Amniotic stem cell (primary cell): Measurements from ENCODE around the gene SCLY.
"Not testable (repeated sequence)": the region's sequence is repeated elsewhere in the genome, so short reads cannot be mapped to it uniquely, and the experiment has no call there.

ENCODE experiments used
- DNase-seq: peaks from one replicate; lab custom pipeline; 2025; lab: John Stamatoyannopoulos, UW

Gene SCLY, protein sequence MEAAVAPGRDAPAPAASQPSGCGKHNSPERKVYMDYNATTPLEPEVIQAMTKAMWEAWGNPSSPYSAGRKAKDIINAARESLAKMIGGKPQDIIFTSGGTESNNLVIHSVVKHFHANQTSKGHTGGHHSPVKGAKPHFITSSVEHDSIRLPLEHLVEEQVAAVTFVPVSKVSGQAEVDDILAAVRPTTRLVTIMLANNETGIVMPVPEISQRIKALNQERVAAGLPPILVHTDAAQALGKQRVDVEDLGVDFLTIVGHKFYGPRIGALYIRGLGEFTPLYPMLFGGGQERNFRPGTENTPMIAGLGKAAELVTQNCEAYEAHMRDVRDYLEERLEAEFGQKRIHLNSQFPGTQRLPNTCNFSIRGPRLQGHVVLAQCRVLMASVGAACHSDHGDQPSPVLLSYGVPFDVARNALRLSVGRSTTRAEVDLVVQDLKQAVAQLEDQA

DNA sequence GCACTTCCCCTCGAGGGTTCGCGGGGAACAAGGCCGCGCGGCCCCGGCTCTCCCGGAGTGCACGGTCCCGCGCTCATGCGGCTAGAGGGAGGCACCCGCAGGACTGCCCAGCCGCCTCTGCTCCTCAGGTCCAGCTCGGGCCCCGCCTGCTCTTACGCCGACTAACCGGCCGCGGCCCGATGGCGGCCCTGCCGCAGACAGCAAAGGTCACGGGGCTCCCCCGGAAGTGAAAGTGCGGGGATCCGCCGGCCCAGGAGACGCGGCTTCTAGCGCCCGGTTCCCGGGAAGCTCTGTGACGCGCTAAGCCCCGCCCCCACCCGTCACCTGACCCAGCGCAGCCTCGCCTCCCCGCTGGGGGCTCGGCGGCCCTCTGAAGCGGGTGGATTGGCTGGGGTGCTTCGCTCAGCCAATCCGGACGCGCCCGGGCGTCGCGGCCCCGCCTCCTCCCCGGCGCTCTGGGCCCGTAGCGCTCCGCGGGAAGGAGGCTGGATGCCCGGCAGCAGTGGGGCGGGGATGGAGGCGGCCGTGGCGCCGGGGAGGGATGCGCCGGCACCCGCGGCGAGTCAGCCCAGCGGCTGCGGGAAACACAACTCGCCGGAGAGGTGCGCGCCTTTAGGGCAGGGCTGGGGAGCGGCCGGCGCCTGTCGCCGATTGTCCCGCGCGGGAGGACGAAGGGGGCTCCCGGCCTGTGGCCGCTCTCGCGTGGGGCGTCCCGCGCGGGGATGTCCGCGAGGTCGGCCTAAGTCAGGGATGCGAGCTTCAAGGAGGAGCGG, at the start of gene SCLY:
SCLY (plus strand) TSS at position 460 of the 773 bp plus-strand sequence; CDS start at position 514, 54 bp downstream.
- peak; percentile 95 for DNase-seq

DNA sequence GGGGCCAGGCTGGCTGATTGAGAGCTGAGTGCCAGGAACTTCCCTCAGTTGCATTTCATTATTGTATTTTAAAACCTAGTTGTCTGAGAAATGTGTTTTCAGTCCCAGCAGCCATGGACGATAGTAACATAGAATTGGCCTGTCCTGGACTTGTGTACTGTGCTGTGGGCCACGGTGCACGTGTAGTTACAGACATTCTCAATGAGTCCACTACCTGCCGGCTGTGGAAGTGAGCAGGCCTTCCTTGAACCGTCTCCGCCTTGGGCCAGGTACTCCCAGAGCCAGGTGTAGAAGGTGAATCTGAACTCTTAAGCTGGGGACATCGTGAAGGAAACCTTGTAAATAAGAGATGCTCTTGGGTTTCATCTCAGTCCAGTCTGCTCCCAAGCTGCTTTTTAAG, 47.0 kb upstream of the SCLY start:
- no peak for DNase-seq

DNA sequence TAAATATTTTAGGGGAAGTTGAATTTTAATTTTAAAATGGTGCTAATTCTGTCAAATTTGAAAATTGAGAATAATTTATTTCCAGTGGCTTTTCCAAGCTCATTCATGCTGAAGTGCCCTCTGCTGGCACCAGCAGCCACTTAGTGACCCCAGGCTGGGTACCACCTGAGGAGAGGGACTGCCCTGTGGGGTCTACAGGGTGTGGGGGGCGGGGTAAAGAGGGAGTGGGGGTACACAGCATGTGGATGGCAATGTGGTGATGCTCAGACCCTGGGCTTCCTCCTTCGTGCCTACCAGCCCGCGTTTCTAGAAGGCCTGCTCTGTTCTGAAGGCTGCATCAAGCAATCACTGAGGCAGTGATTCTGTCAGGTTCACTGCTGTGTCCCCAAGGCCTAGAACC, 45.1 kb upstream of the SCLY start:
- no peak for DNase-seq

DNA sequence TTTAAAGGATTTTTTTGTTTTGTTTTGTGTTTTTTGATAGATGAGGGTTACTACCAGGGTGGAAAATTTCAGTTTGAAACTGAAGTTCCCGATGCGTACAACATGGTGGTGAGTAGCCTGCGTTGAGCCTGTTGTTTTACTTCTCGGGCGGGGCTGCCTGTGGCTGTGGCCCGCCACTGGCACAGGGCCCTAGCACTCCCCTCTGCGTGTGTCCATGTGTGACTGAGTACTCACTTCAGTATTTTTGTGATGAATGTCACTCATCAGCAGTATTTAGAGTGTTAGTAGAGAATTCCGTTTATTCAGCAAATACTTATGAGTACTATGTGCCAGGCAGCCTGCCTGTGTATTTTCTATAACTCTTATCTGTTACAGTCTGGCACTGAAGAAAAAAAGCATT, 44.3 kb upstream of the SCLY start:
- no peak for DNase-seq

DNA sequence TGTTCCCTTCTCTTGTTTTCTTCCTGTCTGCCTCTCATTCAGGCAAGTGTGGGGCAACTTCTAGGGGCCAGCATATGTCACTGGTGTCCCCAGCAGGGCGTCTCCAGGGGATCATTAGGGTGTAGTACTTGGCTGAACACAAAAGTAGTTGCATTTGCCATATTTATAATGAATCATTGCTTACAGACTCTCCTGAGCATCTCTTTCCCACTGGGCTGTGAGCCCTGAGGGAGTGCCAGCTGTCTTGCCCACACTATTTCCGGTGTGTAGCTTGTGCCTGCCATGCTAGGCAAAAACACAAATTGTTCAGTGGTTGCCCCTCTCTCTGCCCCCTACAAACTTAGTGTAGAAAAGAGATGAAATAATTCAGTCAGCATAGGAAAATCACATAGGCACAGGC, 40.8 kb upstream of the SCLY start:
- DNase-seq, result no peak

DNA sequence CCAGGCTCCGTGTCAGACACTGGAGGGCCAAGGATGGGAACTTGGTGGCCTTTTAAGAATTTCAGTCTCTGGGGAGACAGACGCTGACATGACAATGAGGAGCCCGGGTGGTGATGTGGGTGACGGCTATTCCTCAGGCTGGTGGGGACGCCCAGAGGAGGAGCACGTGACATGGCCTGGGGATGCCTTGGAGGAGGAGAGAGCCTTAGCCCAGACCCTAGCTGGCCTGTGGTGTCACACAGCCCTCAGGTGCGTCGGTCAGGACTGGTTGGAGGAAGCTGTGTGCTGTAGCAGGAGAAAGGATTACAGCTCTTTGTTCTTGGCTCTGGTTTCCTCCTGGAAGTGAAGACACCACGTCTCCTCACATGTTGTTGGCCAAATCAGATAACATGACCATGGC, 40.0 kb upstream of the SCLY start:
- no peak for DNase-seq

DNA sequence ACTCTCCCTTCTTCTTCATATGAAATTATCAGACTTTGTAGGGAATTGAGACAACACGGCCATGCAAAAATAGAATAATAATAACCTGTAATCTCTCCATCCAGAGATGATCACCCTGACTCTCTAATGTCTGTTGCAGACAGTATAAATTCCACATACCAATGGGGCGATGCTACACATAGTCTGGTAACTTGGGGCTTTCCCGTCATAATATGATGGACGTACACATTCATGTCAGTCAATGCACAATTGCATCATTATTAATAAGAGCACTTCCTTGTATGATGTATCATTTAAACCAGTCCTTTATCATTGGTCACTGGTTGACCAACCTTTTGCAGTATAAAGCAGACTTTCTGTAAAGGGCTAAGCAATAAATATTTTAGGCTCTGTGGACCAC, 39.5 kb upstream of the SCLY start:
- DNase-seq, result no peak

DNA sequence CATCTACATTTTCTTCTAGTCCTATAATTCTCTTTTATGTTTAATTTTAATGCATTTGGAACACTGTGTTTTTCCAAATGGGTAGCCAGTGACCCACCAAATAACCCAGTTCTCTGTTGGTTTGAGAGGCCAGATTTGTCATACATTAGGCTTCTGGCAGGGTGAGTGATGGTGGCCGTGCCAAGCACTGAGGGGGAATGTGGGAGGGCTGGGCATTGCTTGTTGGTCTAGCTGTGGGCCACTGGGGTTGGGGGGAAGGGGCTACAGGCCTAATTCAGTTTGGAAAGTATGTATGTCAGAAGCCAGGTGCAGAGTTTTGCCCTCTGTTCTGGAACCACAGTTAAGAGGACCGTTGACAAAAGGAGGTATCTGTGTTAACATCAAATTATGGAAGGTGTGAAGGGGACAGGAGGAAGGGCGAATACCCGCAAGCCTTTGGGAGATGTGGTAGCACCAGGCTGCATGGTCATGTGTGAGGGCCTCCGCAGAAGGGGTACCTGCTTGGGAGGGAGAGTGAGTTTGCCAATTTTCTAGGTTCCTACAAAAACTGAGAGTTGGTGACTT, 38.1 kb upstream of the SCLY start:
- no peak for DNase-seq

DNA sequence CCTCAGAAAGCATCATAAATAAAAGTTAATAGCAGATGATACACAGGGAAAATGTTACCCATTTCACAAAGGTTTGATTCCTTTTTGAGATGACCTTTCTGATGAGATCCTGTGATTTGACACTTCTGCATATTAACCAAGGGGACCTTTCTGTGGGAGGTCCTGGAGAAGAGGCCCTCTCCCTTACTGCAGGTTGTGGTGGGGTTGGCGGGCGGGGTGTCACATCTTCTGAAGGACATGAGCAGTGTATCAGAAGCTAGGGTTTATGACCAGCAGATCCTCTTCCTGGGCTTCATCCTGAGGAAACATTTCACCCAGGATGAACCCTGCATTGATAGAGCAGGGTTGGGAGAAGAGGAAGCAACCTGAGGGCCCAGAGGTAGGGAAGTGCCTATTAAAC, 37.2 kb upstream of the SCLY start:
- DNase-seq, result no peak

DNA sequence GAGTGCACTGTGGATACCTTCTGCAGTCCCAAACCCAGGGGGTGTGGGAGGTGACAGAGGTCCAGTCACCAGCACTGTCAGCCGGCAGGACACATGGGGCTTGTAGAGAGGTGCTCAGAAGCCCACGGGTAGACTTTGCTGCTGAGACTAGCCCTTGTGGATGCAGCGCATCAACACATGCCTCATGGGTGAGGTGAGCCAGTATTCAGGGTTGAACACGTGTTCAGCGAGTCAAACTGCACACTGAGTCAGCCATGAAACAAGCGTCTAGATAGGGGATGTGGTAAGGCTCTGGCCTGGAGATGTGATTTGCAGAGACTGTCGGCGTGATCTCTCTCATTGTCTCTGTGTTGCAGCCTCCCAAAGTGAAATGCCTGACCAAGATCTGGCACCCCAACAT, 35.8 kb upstream of the SCLY start:
- no peak for DNase-seq

DNA sequence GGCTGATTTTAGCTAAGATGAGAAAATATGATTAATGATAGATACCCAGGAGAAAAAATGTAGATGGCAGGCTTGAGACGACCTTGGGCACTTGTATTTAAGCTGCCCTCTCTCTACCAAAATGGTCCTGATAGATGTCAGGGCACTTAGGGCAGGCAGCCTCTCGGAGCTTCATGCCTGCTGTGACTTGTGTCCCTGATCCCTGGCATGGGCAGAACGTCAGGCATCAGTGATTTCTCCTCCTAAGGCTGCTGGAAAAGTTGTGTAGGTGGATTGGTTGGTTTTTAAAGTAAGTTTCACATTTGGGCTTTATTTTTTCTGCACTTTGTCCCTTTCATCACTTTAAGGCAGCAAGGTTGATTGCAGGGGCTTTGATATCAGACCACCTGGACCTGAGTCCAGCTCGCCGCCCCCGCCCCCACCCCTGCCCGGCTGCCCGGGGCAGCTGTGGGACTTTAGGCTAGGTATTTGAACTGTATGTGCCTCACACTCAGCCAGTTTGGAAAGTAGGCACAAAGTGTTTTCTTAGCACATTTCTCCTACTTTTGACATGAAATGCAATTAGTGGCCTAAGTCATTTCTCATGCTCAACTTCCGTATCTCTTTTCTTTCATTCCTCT, 35.0 kb upstream of the SCLY start:
- no peak for DNase-seq

DNA sequence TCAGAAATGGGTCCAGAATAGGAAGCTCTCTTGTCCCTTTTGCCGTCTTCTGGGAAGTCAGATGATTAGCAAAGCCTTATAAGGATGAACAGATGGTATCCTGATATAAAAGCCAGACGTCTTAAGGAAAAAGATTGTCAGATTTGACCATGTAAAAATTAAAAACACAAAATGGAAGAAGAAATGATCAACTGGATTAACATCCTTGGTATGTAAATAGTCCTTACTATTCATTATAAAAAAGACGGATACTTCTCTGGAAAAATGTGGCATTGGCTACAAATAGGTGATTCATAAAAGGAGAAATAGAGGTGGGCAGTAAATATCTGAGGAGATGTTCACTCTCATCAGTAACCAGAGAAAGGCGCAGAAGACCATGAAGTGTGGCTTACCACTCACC, 33.7 kb upstream of the SCLY start:
- DNase-seq, result no peak

DNA sequence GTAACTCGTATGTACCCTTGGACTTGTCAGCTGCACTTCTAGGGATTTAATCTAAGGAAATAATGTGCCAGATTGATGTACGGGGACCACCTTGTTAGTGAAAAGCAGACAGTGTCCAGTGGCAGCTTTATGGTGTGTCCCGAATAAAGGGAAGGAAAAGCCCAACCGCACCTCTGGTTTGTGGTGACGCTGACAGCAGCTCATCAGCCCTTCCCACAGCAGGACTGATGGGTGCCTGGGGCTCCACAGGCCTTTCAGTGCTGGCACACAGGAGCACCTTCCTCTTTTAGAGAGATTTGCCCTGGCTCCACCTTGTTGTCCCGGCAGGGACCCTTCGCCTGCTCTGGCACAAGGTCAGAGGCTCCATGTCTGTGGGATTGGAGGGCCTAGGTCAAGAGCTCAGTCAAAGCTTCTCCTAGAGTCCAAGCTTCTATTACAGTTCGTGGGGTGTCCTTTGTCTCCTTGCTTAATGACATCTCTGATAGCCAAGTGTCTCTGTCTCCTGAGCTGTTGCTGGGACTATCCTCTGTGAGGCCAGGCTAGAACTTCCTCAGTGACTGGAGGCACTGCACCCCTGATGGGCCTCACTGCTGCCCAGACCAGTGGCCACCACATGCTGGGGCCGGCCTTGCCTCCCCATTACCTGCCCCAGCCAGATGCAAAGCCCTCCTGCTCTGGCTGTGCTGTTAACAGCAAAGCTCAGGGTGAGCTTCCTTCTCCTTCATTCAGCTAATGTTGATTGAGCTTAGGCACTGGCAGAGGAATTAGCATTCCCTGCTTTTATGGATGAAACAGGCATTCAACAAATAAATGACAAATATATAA, 33.0 kb upstream of the SCLY start:
- DNase-seq, result no peak

DNA sequence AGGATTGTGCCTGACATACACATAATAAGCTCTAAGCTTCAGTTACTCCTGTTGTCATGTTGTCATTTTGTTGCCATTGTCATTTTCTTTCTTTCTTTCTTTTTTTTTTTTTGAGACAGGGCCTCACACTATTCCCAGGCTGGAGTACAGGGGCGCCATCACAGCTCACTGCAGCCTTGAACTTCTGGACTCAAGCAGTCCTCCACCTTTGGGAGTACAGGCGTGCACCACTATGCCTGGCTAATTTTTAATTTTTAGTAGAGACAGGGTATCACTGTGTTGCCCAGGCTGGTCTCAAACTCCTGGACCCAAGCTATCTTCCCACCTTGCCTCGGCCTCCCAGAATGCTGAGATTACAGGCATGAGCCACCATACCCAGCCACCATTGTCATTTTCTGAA, 30.9 kb upstream of the SCLY start:
- no peak for DNase-seq

DNA sequence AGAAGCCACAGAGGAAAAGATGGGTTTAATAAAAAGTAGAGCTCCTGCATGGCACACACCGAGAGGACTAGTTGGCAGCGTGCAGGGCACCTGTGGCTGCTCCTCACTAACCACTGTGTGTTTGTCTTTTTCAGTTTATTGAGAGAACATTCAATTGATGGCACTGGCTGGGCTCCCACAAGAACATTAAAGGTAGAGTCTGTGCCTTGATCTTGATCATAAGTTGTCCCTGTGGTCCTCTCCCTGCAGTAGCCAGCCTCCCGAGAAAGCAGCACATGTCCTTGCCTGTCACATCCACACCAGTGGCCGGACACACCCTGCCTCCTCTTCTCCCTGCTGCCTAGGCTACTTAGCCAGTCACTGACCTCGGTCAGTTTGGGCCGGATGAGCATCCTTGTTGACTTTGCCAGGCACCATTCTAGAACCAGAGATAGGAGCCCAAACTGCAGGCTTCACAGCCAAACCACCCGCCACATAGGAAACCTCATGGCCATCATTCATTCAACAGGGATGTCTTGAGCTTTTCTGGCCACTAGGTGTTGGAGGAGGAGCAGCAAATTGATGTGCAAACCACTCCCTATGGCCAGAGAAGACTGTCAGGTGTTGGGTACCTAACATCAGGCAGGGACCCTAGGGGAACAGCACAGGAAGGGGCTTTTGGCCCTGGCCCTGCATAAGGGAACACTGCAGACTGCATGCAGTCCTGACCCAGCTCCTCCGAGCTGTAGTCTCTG, 30.2 kb upstream of the SCLY start:
- no peak for DNase-seq

DNA sequence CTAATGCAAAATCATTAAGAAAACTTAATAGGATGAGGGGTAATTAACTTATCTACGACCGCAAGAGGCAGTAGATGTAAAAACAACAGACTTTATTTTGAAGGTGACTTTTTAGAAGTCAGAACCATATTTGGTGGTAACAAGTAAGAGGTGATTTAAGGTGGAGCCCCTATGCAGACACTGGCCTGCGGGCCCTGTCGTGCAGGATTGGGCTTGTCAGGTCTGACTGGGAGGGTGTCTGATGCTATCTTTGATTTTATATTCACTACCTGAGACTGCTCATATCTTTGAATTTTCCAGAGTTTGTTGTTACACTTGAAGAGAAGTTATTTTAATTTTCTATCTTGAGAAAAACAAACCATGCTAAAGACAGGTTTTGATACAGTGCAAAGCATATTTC, 29.1 kb upstream of the SCLY start:
- DNase-seq, result no peak

DNA sequence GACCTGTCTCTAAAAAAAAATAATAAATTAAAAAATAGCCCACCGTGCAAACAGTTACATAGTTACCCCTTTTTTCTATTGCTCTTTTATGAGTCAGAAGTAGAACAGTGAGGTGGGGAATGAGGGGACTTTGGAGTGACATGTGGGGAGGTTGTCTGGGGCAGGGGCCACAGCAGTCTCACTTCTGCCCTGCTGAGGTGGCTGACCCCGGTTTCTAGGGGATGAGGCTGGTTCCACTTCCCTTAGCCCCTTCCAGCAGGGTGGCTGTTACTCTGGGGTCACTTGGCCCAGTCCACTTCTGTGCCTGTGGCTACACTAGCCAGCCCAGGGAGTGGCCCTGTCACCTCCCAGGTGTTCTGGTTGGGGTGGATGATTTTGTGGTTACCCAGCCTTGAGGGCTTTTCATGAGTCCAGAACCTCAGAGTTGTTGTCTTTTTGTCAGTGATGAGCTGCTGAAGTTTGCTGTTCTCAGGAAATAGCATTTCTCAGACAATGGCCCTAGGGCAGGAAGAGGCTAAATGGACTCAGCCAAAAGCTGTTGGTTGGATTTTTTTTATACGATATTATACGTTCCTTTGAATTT, 28.0 kb upstream of the SCLY start:
- DNase-seq, result no peak

DNA sequence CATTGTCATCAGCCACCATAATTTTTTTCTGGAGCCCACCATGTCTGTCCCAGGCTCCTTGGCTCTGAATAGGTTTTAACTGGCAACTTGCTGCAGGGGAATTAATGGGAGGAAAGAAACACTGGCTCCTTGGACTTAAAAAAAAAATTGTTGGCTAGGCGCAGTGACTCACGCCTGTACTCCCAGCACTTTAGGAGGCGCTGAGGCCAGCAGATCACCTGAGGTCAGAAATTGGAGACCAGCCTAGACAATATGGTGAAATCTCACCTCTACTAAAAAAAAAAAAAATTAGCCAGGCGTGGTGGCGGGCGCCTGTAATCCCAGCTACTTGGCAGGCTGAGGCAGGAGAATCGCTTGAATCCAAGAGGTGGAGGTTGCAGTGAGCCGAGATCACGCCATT, 26.8 kb upstream of the SCLY start:
- not testable (repeated sequence) for DNase-seq

DNA sequence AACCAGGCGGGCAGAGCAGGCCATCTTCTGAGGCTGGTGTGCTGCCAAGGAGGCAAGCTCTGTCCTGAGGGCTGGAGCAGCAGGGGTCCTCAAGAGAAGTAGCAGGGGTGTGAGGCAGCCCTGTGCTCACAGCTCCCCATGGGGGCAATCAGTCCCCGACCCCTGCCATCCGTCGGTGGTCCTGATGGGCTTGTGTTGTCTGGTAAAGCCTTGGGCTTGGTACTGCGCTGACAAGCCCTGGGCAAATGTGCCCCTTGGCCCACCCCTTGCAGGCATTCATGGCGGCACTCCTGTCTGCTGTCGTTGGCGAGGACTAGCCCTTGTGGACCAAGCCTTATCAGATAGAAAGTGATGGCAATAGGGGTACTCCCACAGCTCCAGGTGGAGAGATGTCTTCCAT, 22.6 kb upstream of the SCLY start:
- DNase-seq, result no peak

DNA sequence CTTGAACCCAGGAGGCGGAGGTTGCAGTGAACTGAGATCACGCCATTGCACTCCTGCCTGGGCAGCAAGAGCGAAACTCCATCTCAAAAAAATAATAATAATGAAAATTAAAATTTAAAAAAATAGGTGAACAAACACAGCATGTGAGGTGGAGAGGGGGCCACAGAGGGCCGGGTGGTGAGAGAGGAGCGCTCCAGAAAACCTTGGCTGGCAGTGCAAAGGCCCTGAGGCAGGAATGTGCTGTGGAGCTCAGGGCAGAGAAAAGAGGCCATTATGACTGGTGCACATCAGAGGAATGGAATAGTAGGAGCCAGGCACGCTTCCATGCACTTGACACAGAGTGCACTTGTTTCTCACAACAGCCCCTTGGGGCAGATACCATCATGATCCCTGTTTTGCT, 21.6 kb upstream of the SCLY start:
- no peak for DNase-seq

DNA sequence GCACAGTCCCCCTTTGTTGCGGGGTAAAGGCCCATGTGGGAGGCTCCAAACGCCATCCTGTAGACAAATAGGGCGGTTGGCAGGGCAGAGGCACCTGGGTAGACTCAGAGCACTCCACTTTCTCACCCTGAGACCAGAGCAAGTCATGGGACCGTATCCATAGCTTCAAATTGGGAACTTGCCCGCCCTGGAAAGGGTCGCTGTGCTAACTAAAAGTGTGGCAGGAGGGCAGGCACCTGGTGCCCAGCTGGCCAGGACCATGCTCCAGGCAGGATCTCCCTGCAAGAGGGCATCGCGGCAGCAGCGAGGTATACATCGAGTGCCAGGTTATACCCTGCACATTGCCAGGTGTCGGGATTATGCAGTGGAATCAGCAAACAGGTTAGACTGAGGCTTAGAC, 20.8 kb upstream of the SCLY start:
- no peak for DNase-seq
